ENCODE data around the gene SPSB3. TPM values are rescaled to one million over a fixed set of nuclear protein-coding genes. Genes with fewer than 3 reads are reported as not detected.

SPSB3 gene
- total RNA-seq, 2 donors from 2014 or later: 28.0 to 28.1 TPM

GRCh38 chr16:1761751-1762150, 20.6 kb downstream of the SPSB3 start:
- Histone ChIP-seq H3K9ac (ENCODE audit: extremely low read depth, low read length, poor library complexity, severe bottlenecking) (no peak overlapping the region), H3K36me3 (ENCODE audit: control insufficient read depth, insufficient read depth, low read length) (peaks cover 15% of the 10 kb centered on the region), H3K4me3 (ENCODE audit: low read length) (no peak overlapping the region), H3K27me3 (ENCODE audit: control insufficient read depth, insufficient read depth, low read length, poor library complexity, severe bottlenecking) (no peaks in the 10 kb centered on the region), H3K27ac (ENCODE audit: low read depth, low read length) (no peak overlapping the region), H3K4me1 (ENCODE audit: control insufficient read depth, insufficient read depth, low read length) (no peaks in the 10 kb centered on the region), H3K9me3 (ENCODE audit: control insufficient read depth, low read length) (no peaks in the 10 kb centered on the region)
- H3K27ac Mint-ChIP-seq: no peak overlapping the region
- no peak for DNase-seq
- no peaks in the 10 kb centered on the region for H3K27me3 Mint-ChIP-seq (ENCODE audit: insufficient read depth)
- no peak for TF ChIP-seq CTCF (conservative IDR thresholded peaks at IDR 0.05)
- H3K4me1 Mint-ChIP-seq: no peaks in the 10 kb centered on the region
- H3K9me3 Mint-ChIP-seq: no peaks in the 10 kb centered on the region
- no peak overlapping the region for H3K4me3 Mint-ChIP-seq
- H3K36me3 Mint-ChIP-seq (ENCODE audit: low read depth): peaks cover 15% of the 10 kb centered on the region
- WGBS, 2 experiments (ENCODE audit: insufficient coverage in 1 of 2, insufficient read length in 1 of 2): 95 to 97% methylated on average over 9 to 15 of the region's 15 CpGs

GRCh38 chr16:1760911-1761310, 21.5 kb downstream of the SPSB3 start:
- no peaks in the 10 kb centered on the region for H3K9me3 Mint-ChIP-seq
- H3K9ac ChIP-seq (ENCODE audit: extremely low read depth, low read length, poor library complexity, severe bottlenecking): no peak overlapping the region
- 95 to 98% methylated on average over 7 to 15 of the region's 15 CpGs for WGBS, 2 experiments (ENCODE audit: insufficient coverage in 1 of 2, insufficient read length in 1 of 2)
- no peak overlapping the region for H3K4me3 Mint-ChIP-seq
- no peak for TF ChIP-seq CTCF (conservative IDR thresholded peaks at IDR 0.05)
- no peaks in the 10 kb centered on the region for H3K27me3 ChIP-seq (ENCODE audit: control insufficient read depth, insufficient read depth, low read length, poor library complexity, severe bottlenecking)
- peaks cover 18% of the 10 kb centered on the region for H3K36me3 ChIP-seq (ENCODE audit: control insufficient read depth, insufficient read depth, low read length)
- H3K27me3 Mint-ChIP-seq (ENCODE audit: insufficient read depth): no peaks in the 10 kb centered on the region
- peaks cover 14% of the 10 kb centered on the region for H3K36me3 Mint-ChIP-seq (ENCODE audit: low read depth)
- no peak for DNase-seq
- no peak overlapping the region for H3K27ac Mint-ChIP-seq
- no peak overlapping the region for H3K27ac ChIP-seq (ENCODE audit: low read depth, low read length)
- H3K9me3 ChIP-seq (ENCODE audit: control insufficient read depth, low read length): no peaks in the 10 kb centered on the region
- no peaks in the 10 kb centered on the region for H3K4me1 Mint-ChIP-seq
- no peaks in the 10 kb centered on the region for H3K4me1 ChIP-seq (ENCODE audit: control insufficient read depth, insufficient read depth, low read length)
- H3K4me3 ChIP-seq (ENCODE audit: low read length): no peak overlapping the region

GRCh38 chr16:1759511-1759910, 22.9 kb downstream of the SPSB3 start:
- Mint-ChIP-seq H3K4me1 (no peaks in the 10 kb centered on the region), H3K4me3 (no peak overlapping the region), H3K27ac (no peak overlapping the region), H3K9me3 (no peaks in the 10 kb centered on the region), H3K36me3 (ENCODE audit: low read depth) (peaks cover 18% of the 10 kb centered on the region), H3K27me3 (ENCODE audit: insufficient read depth) (no peaks in the 10 kb centered on the region)
- H3K4me3 ChIP-seq (ENCODE audit: low read length): no peak overlapping the region
- H3K9ac ChIP-seq (ENCODE audit: extremely low read depth, low read length, poor library complexity, severe bottlenecking): no peak overlapping the region
- H3K36me3 ChIP-seq (ENCODE audit: control insufficient read depth, insufficient read depth, low read length): peaks cover 18% of the 10 kb centered on the region
- H3K9me3 ChIP-seq (ENCODE audit: control insufficient read depth, low read length): no peaks in the 10 kb centered on the region
- no peak for TF ChIP-seq CTCF (conservative IDR thresholded peaks at IDR 0.05)
- no peak for DNase-seq
- WGBS, 2 experiments (ENCODE audit: insufficient coverage in 1 of 2, insufficient read length in 1 of 2): 93 to 96% methylated on average over 13 to 21 of the region's 21 CpGs
- no peak overlapping the region for H3K27ac ChIP-seq (ENCODE audit: low read depth, low read length)
- H3K4me1 ChIP-seq (ENCODE audit: control insufficient read depth, insufficient read depth, low read length): no peaks in the 10 kb centered on the region
- no peaks in the 10 kb centered on the region for H3K27me3 ChIP-seq (ENCODE audit: control insufficient read depth, insufficient read depth, low read length, poor library complexity, severe bottlenecking)

Measured in endodermal cell (in vitro differentiated cells).